ENCODE data around the gene SCYL1.

Gene SCYL1

GRCh38 chr11:65554842-65555430, 30.1 kb downstream of the SCYL1 start:
- DNase-seq: no peak
- H3K4me3 ChIP-seq (ENCODE audit: low read depth, low read length): no peak overlapping the region
- TF ChIP-seq, protein P1, sequence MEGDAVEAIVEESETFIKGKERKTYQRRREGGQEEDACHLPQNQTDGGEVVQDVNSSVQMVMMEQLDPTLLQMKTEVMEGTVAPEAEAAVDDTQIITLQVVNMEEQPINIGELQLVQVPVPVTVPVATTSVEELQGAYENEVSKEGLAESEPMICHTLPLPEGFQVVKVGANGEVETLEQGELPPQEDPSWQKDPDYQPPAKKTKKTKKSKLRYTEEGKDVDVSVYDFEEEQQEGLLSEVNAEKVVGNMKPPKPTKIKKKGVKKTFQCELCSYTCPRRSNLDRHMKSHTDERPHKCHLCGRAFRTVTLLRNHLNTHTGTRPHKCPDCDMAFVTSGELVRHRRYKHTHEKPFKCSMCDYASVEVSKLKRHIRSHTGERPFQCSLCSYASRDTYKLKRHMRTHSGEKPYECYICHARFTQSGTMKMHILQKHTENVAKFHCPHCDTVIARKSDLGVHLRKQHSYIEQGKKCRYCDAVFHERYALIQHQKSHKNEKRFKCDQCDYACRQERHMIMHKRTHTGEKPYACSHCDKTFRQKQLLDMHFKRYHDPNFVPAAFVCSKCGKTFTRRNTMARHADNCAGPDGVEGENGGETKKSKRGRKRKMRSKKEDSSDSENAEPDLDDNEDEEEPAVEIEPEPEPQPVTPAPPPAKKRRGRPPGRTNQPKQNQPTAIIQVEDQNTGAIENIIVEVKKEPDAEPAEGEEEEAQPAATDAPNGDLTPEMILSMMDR (IDR thresholded peaks at IDR 0.05; ENCODE audit: low read depth, low read length): no peak
- no peaks in the 10 kb centered on the region for H3K27me3 ChIP-seq (ENCODE audit: insufficient read depth, low read depth, severe bottlenecking)
- no peaks in the 10 kb centered on the region for H3K36me3 ChIP-seq
- H3K27ac ChIP-seq: no peak overlapping the region
- no peaks in the 10 kb centered on the region for H3K9me3 ChIP-seq (ENCODE audit: severe bottlenecking)

DNA sequence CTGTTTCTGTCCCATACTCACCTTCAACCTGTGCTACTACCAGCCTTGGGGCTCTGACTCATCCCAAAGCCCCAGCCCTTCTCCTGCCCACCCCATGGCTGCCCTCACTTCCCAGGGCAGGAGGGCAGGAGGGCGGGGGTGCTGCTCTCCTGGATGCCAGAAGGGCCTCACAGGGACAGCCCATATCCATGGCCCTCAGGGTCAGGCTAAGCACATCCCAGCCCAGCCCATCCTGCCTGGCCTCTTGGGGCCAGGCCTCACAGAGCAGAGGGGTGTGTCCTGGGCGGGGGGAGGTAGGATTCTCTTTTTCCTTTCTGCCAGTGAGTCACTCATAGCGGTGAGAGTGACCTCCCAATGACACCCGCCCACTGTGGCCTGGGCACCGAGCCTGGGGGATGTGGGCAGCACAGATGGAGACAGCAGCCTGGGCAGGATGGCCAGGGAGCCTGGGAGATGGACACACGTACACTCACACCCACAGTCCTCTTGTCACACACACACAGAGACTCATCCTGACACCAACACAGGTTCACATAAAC, 30.9 kb downstream of the SCYL1 start:
- H3K27me3 ChIP-seq (ENCODE audit: insufficient read depth, low read depth, severe bottlenecking): no peaks in the 10 kb centered on the region
- no peaks in the 10 kb centered on the region for H3K36me3 ChIP-seq
- DNase-seq: no peak
- no peak overlapping the region for H3K27ac ChIP-seq
- no peaks in the 10 kb centered on the region for H3K9me3 ChIP-seq (ENCODE audit: severe bottlenecking)
- TF ChIP-seq, protein P1 (IDR thresholded peaks at IDR 0.05; ENCODE audit: low read depth, low read length): no peak
- H3K4me3 ChIP-seq (ENCODE audit: low read depth, low read length): no peak overlapping the region

DNA sequence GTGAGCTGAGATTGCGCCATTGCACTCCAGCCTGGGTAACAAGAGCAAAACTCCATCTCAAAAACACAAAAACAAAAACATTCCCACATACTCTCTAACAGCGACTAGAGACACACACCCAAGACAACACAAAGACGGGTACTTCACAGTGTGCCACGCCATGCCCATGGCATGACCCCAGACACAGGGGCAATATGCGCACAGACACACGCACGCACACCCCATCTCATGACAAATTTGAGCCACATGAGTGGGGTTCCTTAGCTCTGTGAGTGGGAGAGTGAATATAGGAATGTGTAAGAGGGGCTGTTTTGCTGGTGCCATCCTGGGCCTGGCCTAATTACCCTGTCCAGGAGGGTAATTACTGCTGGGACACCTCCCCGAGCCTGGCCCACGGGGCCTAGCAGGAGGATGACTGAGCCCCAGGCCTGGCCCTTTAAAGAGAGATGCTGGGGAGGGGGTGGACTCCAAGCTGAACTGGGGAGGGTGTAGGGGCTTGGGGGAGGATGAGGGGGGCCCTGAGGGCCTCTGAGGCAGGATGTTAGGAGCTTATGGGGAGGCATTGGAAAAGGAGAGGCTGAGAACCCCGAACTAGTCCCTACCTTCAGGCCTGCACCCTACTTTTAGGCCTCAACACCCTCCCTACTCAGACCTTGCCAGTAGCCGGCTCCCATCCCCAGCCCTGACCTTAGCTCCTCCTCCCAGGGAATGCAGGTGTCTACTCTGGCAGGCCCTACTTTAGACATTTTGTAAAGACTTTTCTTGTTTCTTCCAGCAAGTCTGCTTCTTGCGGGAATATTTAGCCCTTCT, 31.8 kb downstream of the SCYL1 start:
- TF ChIP-seq, protein P1 (IDR thresholded peaks at IDR 0.05; ENCODE audit: low read depth, low read length): no peak
- no peak for DNase-seq
- no peaks in the 10 kb centered on the region for H3K27me3 ChIP-seq (ENCODE audit: insufficient read depth, low read depth, severe bottlenecking)
- H3K27ac ChIP-seq: no peak overlapping the region
- no peaks in the 10 kb centered on the region for H3K9me3 ChIP-seq (ENCODE audit: severe bottlenecking)
- H3K4me3 ChIP-seq (ENCODE audit: low read depth, low read length): peak overlapping the region; percentile 42; the same call in 1 of the 2 replicates
- no peaks in the 10 kb centered on the region for H3K36me3 ChIP-seq

- H3K9me3 ChIP-seq (ENCODE audit: severe bottlenecking): no peaks in the 10 kb centered on the region
- TF ChIP-seq, protein P1 (IDR thresholded peaks at IDR 0.05; ENCODE audit: low read depth, low read length): no peak
- H3K27me3 ChIP-seq (ENCODE audit: insufficient read depth, low read depth, severe bottlenecking): no peaks in the 10 kb centered on the region
- H3K27ac ChIP-seq: no peak overlapping the region
- DNase-seq: no peak
- no peaks in the 10 kb centered on the region for H3K36me3 ChIP-seq
- peak overlapping the region; percentile 57 for H3K4me3 ChIP-seq (ENCODE audit: low read depth, low read length)
Measured at GRCh38 chr11:65557280-65558001, 32.6 kb downstream of the SCYL1 start.

DNA sequence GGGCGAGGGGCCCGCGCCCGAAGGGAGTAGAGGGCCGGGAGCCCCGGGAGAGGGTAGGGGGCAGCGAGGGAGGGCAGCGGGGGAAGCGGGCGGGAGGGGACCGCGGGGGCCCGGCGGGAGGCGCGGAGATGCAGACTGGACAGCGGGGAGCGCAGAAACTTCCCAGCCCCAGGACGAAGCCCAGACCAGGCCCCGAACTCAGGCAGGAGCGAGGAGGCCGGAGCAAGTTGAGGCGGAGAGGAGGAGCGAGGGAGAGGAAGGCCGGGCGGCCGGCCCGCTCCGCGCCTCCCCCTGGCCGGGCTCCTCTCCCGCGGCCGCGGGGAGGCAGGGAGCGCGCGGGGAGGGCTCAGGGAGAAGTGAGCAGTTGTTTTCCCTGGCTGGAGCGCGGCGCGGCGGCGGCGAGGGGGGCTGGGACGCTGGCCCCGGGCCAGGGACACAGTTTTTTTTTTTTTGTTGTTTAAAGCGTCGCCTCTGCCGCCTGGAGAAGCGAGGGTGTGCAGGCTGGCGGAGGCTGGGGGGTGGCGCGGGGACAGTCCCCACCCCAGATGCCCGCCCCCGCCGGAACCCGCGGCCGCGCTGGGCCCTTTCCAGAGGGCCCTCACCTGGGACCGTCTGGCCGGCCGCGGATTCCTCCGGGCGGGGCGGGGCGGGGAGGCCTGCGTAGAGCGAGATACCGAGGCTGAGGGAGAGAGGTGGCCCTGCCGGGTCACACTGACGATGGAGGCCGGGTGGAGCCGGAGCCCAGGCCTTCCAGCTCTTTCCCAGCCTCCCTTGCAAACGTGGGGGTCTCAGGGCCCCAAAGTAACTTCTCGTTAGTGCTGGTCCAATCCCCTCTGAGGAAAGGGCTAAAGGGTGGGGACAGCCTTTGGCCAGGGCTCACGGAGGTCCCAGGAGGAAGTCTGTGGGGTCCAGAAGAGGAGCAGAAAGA, 33.4 kb downstream of the SCYL1 start, which contains the start of gene LTBP3:
Gene LTBP3, minus strand, starts transcription at position 358 of the 928 bp plus-strand sequence. CDS start 400 bp downstream, outside the sequence.
- no peak for DNase-seq
- Histone ChIP-seq H3K27me3 (ENCODE audit: insufficient read depth, low read depth, severe bottlenecking) (no peaks in the 10 kb centered on the region), H3K36me3 (no peaks in the 10 kb centered on the region), H3K27ac (peak within 1 kb of the TSS; percentile 65), H3K4me3 (ENCODE audit: low read depth, low read length) (peak within 1 kb of the TSS; percentile 57), H3K9me3 (ENCODE audit: severe bottlenecking) (no peaks in the 10 kb centered on the region)
- TF ChIP-seq, protein P1 (IDR thresholded peaks at IDR 0.05; ENCODE audit: low read depth, low read length): no peak
